K562 (cell line): ENCODE data around the gene CHL1. TPM values are rescaled to one million over a fixed set of nuclear protein-coding genes. Genes with fewer than 3 reads are reported as not detected.

Experiments used
- ATAC-seq: fragments of 200-7000 bp; cut with Tn5 transposase; 3 replicates; pipeline ENCODE4 v1.9.1; 2020; ENCODE audit warnings: moderate library complexity
- BruUV-seq: library from RNA; stranded (reverse); fragments of 400-500 nt; replicated peaks from 2 replicates; lab custom pipeline; 2021; lab: Mats Ljungman, UMichigan
- CTCF ChIA-PET: fragments of 300-600 bp; formaldehyde crosslinking; extraction: SDS; loops from one replicate; lab custom pipeline; 2021; ENCODE audit warnings: low intra/inter-chr PET ratio; lab: Yijun Ruan, JAX
- POLR2A ChIA-PET: fragments of 300-600, 350-650 bp; sonication (Branson Sonifier 250); formaldehyde crosslinking; extraction: SDS; loops from one replicate; lab custom pipeline; 2021; ENCODE audit warnings: antibody characterized with exemption, inconsistent platforms; lab: Yijun Ruan, JAX
- DNase-seq, 4 experiments: peaks; one replicate each; pipeline versions ENCODE4 v3.0.0 to v3.0.0-alpha.2; 2011 to 2018; ENCODE audit warnings: low spot score in 3 of 4, mixed read lengths in 3 of 4; ENCODE audit errors: extremely low read depth in 1 of 4
- FAIRE-seq: peaks from 2 replicates; lab custom pipeline; 2011; peaks lifted over from hg19 to GRCh38; lab: Jason Lieb, UNC
- H2AFZ ChIP-seq: 2 replicates; pipeline ENCODE4 v1.6.0; 2011; ENCODE audit warnings: low read depth, low read length, control low read depth, inconsistent platforms
- H3K27ac ChIP-seq: fragments of 200-600 bp; 3 replicates; pipeline ENCODE4 v1.8.0; 2011; ENCODE audit warnings: low read depth, mild to moderate bottlenecking, control low read depth, inconsistent platforms, low read length, moderate library complexity, mixed read lengths; ENCODE audit errors: extremely low read depth
- H3K27me3 ChIP-seq, 2 experiments: fragments of 300-600 bp in 1 of 2; 2 replicates in 1 of 2; 3 replicates in 1 of 2; pipeline versions ENCODE4 v1.6.0 to v1.8.0; 2011; ENCODE audit warnings: inconsistent platforms in 2 of 2, low read length in 2 of 2, mild to moderate bottlenecking in 1 of 2, mixed read lengths in 1 of 2, moderate library complexity in 1 of 2; ENCODE audit not compliant: control insufficient read depth in 2 of 2, insufficient read depth in 2 of 2
- H3K36me3 ChIP-seq: fragments of 300-600 bp; 3 replicates; pipeline ENCODE4 v1.8.0; 2011; ENCODE audit warnings: mild to moderate bottlenecking, low read length, inconsistent platforms; ENCODE audit not compliant: control insufficient read depth, insufficient read depth
- H3K4me1 ChIP-seq, 2 experiments: fragments of 200-600 bp in 1 of 2; replicated peaks in 1 of 2; 2 replicates in 1 of 2; 3 replicates in 1 of 2; pipeline versions ENCODE4 v1.5.1 to v1.8.0; 2011; ENCODE audit warnings: inconsistent platforms in 2 of 2, low read length in 2 of 2, mild to moderate bottlenecking in 1 of 2, mixed read lengths in 1 of 2, moderate library complexity in 1 of 2; ENCODE audit not compliant: control insufficient read depth in 2 of 2, insufficient read depth in 2 of 2
- H3K4me2 ChIP-seq: 2 replicates; pipeline ENCODE4 v1.6.1; 2011; ENCODE audit warnings: low read length, control low read depth, inconsistent platforms, mixed read lengths; ENCODE audit not compliant: insufficient read depth
- H3K4me3 ChIP-seq: fragments of 200-600 bp; sonication (generic), shearing (Covaris generic); 2 replicates; pipeline ENCODE4 v1.5.1; 2016; ENCODE audit warnings: control low read depth, inconsistent platforms
- H3K79me2 ChIP-seq: fragments of 200-600 bp; 3 replicates; pipeline ENCODE4 v1.8.0; 2011; ENCODE audit warnings: low read length, inconsistent platforms; ENCODE audit not compliant: control insufficient read depth, insufficient read depth
- H3K9ac ChIP-seq, 2 experiments: 2 replicates each; pipeline versions ENCODE4 v1.6.0 to v1.6.1; 2011; ENCODE audit warnings: low read depth in 2 of 2, low read length in 2 of 2, control low read depth in 1 of 2, inconsistent platforms in 1 of 2, mild to moderate bottlenecking in 1 of 2, mixed read lengths in 1 of 2; ENCODE audit not compliant: insufficient read depth in 1 of 2
- H3K9me1 ChIP-seq: one replicate; pipeline ENCODE4 v1.6.0; 2011; ENCODE audit warnings: inconsistent platforms, mild to moderate bottlenecking, low read length, moderate library complexity; ENCODE audit not compliant: control insufficient read depth, insufficient read depth
- H3K9me3 ChIP-seq: replicated peaks from 2 replicates; pipeline ENCODE4 v1.5.1; 2011; ENCODE audit warnings: low read depth, low read length, inconsistent platforms; ENCODE audit not compliant: control insufficient read depth, insufficient read depth
- H4K20me1 ChIP-seq: replicated peaks from 2 replicates; pipeline ENCODE4 v1.6.1; 2011; ENCODE audit warnings: low read length, inconsistent platforms, mixed read lengths; ENCODE audit not compliant: control insufficient read depth, insufficient read depth
- CBFA2T2 ChIP-seq: fragments of 450-650 bp; conservative IDR thresholded peaks from 2 replicates; pipeline ENCODE4 v1.6.1; 2017; ENCODE audit warnings: mild to moderate bottlenecking
- ESRRA ChIP-seq: fragments of 450-650 bp; IDR thresholded peaks from 2 replicates; pipeline ENCODE4 v1.6.1; 2014; ENCODE audit warnings: low read depth, mild to moderate bottlenecking, moderate library complexity, borderline replicate concordance
- HEY1 ChIP-seq: fragments of 250-450 bp; sonication (Bioruptor Pico); IDR thresholded peaks from 2 replicates; pipeline ENCODE4 v1.5.0; 2020; ENCODE audit warnings: mild to moderate bottlenecking, moderate library complexity, borderline replicate concordance
- KDM4B ChIP-seq, 2 experiments: fragments of 450-650 bp in 1 of 2; sonication (generic) in 1 of 2; IDR thresholded peaks; 2 replicates each; pipeline ENCODE4 v1.6.1; 2016 to 2017; ENCODE audit warnings: borderline replicate concordance in 2 of 2, antibody characterized with exemption in 1 of 2, low read depth in 1 of 2, mild to moderate bottlenecking in 1 of 2
- MYBL2 ChIP-seq, 2 experiments: fragments of 450-650 bp in 1 of 2; sonication (generic) in 1 of 2; formaldehyde crosslinking in 1 of 2; IDR thresholded peaks; 2 replicates each; pipeline versions ENCODE4 v1.6.1 to v1.8.1; 2017 to 2022; ENCODE audit warnings: borderline replicate concordance in 1 of 2, inconsistent platforms in 1 of 2, low read depth in 1 of 2, mild to moderate bottlenecking in 1 of 2, missing genetic modification reagents in 1 of 2, moderate library complexity in 1 of 2
- NCOA4 ChIP-seq: fragments of 450-650 bp; IDR thresholded peaks from 2 replicates; pipeline ENCODE4 v1.6.1; 2018; ENCODE audit warnings: mild to moderate bottlenecking; ENCODE audit not compliant: partially characterized antibody
- NR4A1 ChIP-seq, 2 experiments: fragments of 250-450 bp in 1 of 2; fragments of 450-650 bp in 1 of 2; sonication (Bioruptor Pico) in 1 of 2; IDR thresholded peaks; 2 replicates each; pipeline versions ENCODE4 v1.4.0 to v1.6.1; 2016 to 2020; ENCODE audit warnings: mild to moderate bottlenecking in 2 of 2, missing compliant biosample characterization in 1 of 2, missing genetic modification characterization in 1 of 2, moderate library complexity in 1 of 2
- WHSC1 ChIP-seq: IDR thresholded peaks from one replicate; pipeline ENCODE4 v1.6.1; 2012; ENCODE audit warnings: low read length, control low read depth, inconsistent platforms
- ZFPM2 ChIP-seq: fragments of 250-450 bp; sonication (Bioruptor Pico); IDR thresholded peaks from 2 replicates; pipeline ENCODE4 v1.5.1; 2022; ENCODE audit warnings: mild to moderate bottlenecking
- ZFX ChIP-seq: sonication (generic); formaldehyde crosslinking; IDR thresholded peaks from 2 replicates; pipeline ENCODE4 v1.8.0; 2022; ENCODE audit warnings: mild to moderate bottlenecking, missing genetic modification reagents, moderate library complexity
- ZNF124 ChIP-seq: sonication (generic); formaldehyde crosslinking; IDR thresholded peaks from 2 replicates; pipeline ENCODE4 v1.8.1; 2022; ENCODE audit warnings: missing genetic modification reagents
- ZNF197 ChIP-seq: fragments of 200-800 bp; sonication (Bioruptor generic); IDR thresholded peaks from 2 replicates; pipeline ENCODE4 v1.6.1; 2016; ENCODE audit warnings: low read depth, missing genetic modification characterization, missing compliant biosample characterization
- ZNF263 ChIP-seq: sonication (generic); formaldehyde crosslinking; IDR thresholded peaks from 2 replicates; pipeline ENCODE4 v1.8.0; 2022; ENCODE audit warnings: mild to moderate bottlenecking, missing genetic modification reagents, borderline replicate concordance
- WGBS: fragments of 100-300 bp; shearing (Covaris generic); methylation state at CpG from one replicate; pipeline ENCODE4 v1.1.6; 2016; ENCODE audit warnings: low coverage, mixed read lengths; ENCODE audit not compliant: insufficient coverage; ENCODE audit errors: missing lambda C conversion rate; 5-methylcytosine and 5-hydroxymethylcytosine counted together
- in situ Hi-C: fragments of 300-500 bp; cut with MboI; formaldehyde crosslinking; loops from 4 replicates; pipeline ENCODE4 v1.15.0; 2018; ENCODE audit warnings: inconsistent platforms, mixed read lengths
- intact Hi-C: fragments of 100-400 bp; cut with micrococcal nuclease; formaldehyde crosslinking; loops from 2 replicates; pipeline ENCODE4 v1.14.2; 2022
- polyA plus RNA-seq, 8 experiments: library from polyadenylated mRNA; depleted of rRNA in 4 of 8; stranded (reverse) in 5 of 8; unstranded in 3 of 8; fragments of >200 nt; fragmentation: Nextera tagmentation in 2 of 8; fragmentation: Illumina TruSeq in 1 of 8; extraction: Ambion mirVana in 2 of 8; extraction: Trizol in 1 of 8; gene quantifications; 2 replicates each; pipeline versions ENCODE4 v1.2.1 to v1.2.3, GENCODE V29; 2011 to 2014; ENCODE audit warnings: inconsistent platforms in 1 of 8, missing spikeins in 1 of 8
- total RNA-seq, 7 experiments: library from RNA; depleted of rRNA in 6 of 7; stranded (reverse); fragments of >200 nt in 6 of 7; fragmentation: Illumina TruSeq in 2 of 7; extraction: Trizol in 2 of 7; gene quantifications; 2 replicates each; pipeline versions ENCODE4 v1.2.1 to v1.2.3, GENCODE V29; 2011 to 2021; ENCODE audit warnings: low replicate concordance in 1 of 7
- TF ChIP-seq, protein P1 (sequence below): fragments of 250-450 bp; sonication (Bioruptor Pico); IDR thresholded peaks from 2 replicates; pipeline ENCODE4 v1.5.1; 2021; ENCODE audit warnings: mild to moderate bottlenecking

The CHL1 gene
- total and polyA plus RNA-seq, 9 of the 15 experiments (the other 6 are each of a cell fraction or from before 2014, with no cell fraction given), result 0.02 TPM; not detected in 8

DNA sequence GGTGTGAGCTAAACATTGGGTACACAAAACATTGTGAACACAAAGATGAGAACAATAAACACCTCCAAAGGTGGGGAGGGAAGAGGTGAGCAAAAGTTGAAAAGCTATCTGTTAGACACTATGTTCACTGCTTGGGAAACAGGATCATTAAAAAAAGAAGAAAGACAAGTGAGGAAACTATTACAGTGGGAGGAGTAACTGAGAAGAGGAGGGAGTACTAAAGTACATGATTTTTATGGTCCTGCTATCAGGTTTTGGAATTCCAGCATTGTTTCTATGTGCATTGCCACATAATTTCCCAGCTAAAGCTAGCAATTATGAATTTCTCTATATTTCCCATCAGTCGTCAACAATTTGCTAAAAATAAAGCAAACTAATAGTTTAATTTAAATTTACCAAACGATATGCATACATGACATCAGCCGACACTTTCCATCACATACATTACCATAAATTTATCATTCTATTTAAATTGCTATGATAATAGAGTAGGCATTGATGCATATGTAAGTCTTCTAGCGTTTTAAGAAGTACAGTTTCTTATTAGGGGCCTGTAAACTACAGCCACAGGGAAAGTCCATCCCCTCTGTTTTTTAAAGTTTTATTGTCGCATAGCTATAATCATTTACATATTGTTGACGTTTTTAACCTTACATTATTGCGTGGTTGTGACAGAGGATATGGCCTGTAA, 221.8 kb downstream of the CHL1 start:
- Histone ChIP-seq H2AFZ (no peak overlapping the region), H3K27me3 (no peaks in the 10 kb centered on the region), H3K9me1 (no peaks in the 10 kb centered on the region), H3K4me1 (no peaks in the 10 kb centered on the region), H4K20me1 (no peaks in the 10 kb centered on the region), H3K79me2 (no peaks in the 10 kb centered on the region), H3K4me3 (no peak overlapping the region), H3K9me3 (no peaks in the 10 kb centered on the region), H3K9ac (no peak overlapping the region), H3K4me2 (no peak overlapping the region), H3K36me3 (no peaks in the 10 kb centered on the region), H3K27ac (no peak overlapping the region)
- TF ChIP-seq WHSC1 (no peak), ZFPM2 (no peak), ZNF124 (CRISPR knock-in tag) (no peak), MYBL2 (IDR thresholded peaks at IDR 0.05; ENCODE audit: low read depth) (no peak), MYBL2 (CRISPR knock-in tag; IDR thresholded peaks at IDR 0.05; ENCODE audit: borderline replicate concordance) (no peak)
- ATAC-seq (no peak), FAIRE-seq (no peak), DNase-seq (no peak)
- 1% methylated on average over 7 of the region's 7 CpGs for WGBS
- in situ Hi-C loops, result no loop called here
- ChIA-PET CTCF (no interaction called here), POLR2A (interaction anchor here (0.6 kb wide), 1 partner anchor 15 kb away, joined by 4 read pairs; no protein-coding TSS in a partner anchor)
- intact Hi-C loops, result no loop called here
- no TSS peak for BruUV-seq

DNA sequence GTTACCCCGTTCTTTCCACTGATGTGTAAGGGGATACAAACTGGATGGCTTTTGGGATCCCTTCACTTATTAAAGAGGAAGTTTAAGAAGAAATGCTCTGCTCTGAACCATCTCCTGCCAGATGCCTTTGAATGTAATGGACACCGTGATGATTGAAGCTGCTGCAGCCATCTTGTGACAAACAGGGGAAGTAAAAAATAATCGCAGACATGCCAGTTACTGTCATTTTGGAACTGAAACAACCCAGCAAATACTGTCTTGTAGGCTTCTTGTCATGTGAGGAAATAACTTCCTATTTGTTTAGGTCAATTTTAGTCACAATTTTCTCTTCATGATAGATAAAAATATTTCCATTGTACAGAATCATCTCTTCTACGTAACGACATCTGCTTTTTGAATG, 224.0 kb downstream of the CHL1 start:
- no peak for FAIRE-seq
- no peaks in the 10 kb centered on the region for H4K20me1 ChIP-seq
- intact Hi-C loops, result no loop called here
- ChIA-PET CTCF (no interaction called here), POLR2A (no interaction called here)
- BruUV-seq, result no TSS peak
- H3K4me1 ChIP-seq, result no peaks in the 10 kb centered on the region
- no peaks in the 10 kb centered on the region for H3K36me3 ChIP-seq
- H3K9me1 ChIP-seq, result no peaks in the 10 kb centered on the region
- in situ Hi-C loops, result no loop called here
- H3K9ac ChIP-seq, result no peak overlapping the region
- H3K27ac ChIP-seq, result no peak overlapping the region
- DNase-seq, result no peak
- H3K27me3 ChIP-seq, result no peaks in the 10 kb centered on the region
- H3K4me3 ChIP-seq, result no peak overlapping the region
- under 1% methylated on average over 5 of the region's 5 CpGs for WGBS
- H3K4me2 ChIP-seq, result no peak overlapping the region
- H3K79me2 ChIP-seq, result no peaks in the 10 kb centered on the region
- no peaks in the 10 kb centered on the region for H3K9me3 ChIP-seq
- no peak for ATAC-seq
- no peak overlapping the region for H2AFZ ChIP-seq
- TF ChIP-seq KDM4B (IDR thresholded peaks at IDR 0.05; ENCODE audit: borderline replicate concordance in 2 of 2, low read depth in 1 of 2), result no peak
- no peak for TF ChIP-seq ZNF197 (CRISPR knock-in tag)
- no peak for TF ChIP-seq NR4A1 (CRISPR knock-in tag; IDR thresholded peaks at IDR 0.05)
- no peak for TF ChIP-seq NR4A1 (tag; IDR thresholded peaks at IDR 0.05)
- TF ChIP-seq ESRRA, result no peak
- TF ChIP-seq, protein P1, sequence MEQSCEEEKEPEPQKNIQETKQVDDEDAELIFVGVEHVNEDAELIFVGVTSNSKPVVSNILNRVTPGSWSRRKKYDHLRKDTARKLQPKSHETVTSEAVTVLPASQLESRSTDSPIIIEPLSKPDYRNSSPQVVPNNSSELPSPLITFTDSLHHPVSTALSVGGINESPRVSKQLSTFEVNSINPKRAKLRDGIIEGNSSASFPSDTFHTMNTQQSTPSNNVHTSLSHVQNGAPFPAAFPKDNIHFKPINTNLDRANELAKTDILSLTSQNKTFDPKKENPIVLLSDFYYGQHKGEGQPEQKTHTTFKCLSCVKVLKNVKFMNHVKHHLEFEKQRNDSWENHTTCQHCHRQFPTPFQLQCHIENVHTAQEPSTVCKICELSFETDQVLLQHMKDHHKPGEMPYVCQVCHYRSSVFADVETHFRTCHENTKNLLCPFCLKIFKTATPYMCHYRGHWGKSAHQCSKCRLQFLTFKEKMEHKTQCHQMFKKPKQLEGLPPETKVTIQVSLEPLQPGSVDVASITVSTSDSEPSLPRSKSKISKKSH (CRISPR knock-in tag), result no peak
- TF ChIP-seq ZNF263, result no peak
- no peak for TF ChIP-seq CBFA2T2
- TF ChIP-seq ZFX (CRISPR knock-in tag), result no peak
- no peak for TF ChIP-seq HEY1 (CRISPR knock-in tag)
- TF ChIP-seq NCOA4, result no peak
